GM19438 (cell line): ENCODE measurements around the gene THBD.

Experiments used
- ATAC-seq: cut with Tn5 transposase; IDR thresholded peaks from one replicate; pipeline ENCODE4 v1.9.1; 2021; ENCODE audit warnings: low read depth; ENCODE audit not compliant: unreplicated experiment

The THBD gene, protein sequence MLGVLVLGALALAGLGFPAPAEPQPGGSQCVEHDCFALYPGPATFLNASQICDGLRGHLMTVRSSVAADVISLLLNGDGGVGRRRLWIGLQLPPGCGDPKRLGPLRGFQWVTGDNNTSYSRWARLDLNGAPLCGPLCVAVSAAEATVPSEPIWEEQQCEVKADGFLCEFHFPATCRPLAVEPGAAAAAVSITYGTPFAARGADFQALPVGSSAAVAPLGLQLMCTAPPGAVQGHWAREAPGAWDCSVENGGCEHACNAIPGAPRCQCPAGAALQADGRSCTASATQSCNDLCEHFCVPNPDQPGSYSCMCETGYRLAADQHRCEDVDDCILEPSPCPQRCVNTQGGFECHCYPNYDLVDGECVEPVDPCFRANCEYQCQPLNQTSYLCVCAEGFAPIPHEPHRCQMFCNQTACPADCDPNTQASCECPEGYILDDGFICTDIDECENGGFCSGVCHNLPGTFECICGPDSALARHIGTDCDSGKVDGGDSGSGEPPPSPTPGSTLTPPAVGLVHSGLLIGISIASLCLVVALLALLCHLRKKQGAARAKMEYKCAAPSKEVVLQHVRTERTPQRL

DNA sequence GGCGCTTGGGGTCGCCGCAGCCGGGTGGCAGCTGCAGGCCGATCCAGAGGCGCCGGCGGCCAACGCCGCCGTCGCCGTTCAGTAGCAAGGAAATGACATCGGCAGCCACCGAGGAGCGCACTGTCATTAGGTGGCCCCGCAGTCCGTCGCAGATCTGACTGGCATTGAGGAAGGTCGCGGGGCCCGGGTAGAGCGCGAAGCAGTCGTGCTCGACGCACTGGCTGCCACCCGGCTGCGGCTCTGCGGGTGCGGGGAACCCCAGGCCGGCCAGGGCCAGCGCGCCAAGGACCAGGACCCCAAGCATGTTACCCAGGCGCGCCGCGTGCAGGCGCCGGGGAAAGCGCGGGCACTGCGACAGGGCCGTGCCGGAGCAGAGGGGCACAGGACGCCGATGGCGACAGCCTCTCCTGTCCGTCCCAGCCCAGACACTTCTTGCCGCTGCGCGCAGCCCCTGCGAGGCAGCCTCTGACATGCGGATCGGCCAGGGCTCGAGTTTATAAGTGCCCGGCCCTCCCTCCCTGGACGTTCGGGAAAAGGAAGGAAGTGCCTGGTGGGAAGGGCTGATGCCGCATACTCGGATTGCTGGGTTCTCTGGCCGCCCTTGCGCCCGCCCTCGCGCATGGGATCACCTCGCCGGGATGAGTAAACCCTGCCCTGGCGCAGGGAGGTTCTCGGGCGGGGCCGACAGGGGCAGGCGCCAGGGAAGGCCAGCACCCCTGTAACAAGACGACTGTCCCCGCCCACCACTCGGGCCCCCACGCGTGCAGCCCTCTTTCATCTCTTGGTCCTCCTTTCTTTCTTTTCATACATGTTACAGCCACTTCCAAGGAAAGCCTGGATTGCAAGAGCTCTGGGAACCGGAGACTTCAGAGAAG, at the start of gene THBD:
Gene THBD (minus strand): TSS at position 472 of the 875 bp plus-strand sequence. CDS start 168 bp downstream, at position 304.
- no peak for ATAC-seq

DNA sequence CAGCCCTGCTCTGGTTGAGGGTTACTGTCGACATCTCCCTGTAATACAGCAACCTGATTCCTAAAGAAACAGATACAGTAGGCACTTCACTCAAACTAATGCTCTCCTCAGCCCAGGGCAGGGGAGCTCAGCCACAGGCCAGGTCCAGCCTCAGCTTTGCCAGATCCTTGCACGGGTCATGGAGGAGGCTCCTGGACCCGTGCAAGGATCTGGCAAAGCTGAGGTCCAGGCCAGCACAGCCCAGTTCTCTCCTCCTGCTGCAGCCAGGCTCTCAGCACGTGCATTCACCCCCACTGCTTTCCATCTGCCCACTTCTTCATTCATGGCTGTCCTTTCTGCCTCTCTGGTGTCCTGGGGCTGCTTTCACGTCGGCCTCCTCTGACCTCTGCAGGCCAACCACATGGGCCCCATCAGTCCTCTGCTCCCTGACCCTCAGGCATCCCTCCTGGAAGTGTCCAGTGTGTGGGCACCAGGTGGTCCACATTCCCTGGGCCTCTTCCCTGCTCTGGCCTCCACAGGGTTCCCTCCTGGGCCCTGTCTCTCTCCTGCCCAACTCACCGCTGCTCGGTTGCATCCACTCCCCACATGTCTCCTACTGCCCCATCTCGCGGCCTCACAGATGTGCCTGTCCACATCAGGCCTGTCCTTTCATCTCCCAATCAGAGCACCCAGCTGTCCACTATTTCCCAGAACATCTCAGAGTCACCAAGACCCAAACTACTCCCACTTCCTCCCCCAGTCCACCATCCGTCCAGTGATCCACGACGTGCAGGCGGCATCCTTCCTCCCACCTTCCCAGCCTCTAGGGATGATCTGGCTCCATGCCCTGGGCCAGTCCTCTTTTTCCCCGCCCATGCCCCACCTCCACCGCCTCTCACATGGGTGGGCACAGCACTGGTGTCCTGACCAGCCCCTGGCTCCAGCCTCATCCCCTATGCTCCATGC, 48.4 kb upstream of the THBD start:
- no peak for ATAC-seq

DNA sequence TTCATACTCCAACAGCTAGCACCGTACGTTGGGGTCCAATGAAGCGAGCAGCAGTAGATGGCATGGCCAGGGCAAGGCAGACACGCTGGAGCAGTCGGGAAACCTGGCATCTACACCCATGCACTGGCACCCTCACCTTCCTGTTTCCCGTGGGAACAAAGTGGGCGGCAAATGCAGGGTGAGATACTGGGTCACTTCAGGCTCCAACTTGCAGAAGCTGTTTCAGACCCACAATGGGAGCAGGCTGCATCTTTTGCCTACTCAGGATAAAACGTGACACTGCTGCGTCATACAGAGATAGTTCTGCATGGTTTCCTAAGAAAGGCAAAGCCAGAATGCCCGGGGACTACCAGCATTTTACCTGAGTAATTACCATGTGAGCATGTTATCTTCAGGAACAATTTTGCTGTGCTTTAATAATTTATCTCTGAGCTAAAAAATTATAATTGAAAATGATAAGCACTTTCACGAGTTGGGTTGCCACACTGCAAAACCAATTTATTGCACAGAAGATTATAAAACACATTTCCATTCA, 47.6 kb upstream of the THBD start:
- no peak for ATAC-seq

DNA sequence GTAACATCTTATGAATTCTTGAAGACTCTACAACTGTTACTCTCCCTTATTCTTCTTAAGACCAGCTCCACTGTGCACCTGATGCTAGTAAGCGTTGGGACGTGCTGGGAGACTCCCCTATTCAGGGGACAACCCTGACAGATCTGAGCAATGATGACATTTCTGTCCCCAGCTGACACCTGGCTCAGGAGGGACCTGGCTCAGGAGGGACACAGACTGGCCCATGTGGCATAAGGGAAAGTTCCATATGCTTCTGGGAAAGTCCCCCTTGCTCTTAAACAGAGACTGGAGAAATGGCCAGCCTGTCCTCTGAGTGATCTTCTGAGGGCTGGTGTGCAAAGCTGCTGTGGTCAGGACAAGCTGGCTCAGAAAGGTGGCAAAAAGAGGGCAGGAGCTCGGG, 46.6 kb upstream of the THBD start:
- no peak for ATAC-seq

DNA sequence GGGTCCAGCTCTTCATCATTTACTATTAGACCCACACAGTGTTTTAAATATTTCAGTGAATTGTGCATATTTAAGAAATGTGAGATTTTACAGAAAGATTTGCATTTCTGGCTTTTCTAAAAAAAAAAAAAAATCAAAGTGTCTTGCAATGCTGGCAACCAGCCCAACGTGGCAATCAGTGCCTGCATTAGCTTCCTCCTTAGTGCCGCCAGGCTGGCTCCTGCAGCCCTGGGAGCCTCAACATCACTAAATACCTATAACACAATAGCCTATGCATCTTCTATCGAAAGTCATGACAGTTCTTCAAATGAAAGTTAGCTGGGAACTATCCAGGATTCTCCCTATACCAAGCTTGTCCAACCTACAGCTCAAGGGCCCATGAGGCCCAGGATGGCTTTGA, 46.0 kb upstream of the THBD start:
- no peak for ATAC-seq

DNA sequence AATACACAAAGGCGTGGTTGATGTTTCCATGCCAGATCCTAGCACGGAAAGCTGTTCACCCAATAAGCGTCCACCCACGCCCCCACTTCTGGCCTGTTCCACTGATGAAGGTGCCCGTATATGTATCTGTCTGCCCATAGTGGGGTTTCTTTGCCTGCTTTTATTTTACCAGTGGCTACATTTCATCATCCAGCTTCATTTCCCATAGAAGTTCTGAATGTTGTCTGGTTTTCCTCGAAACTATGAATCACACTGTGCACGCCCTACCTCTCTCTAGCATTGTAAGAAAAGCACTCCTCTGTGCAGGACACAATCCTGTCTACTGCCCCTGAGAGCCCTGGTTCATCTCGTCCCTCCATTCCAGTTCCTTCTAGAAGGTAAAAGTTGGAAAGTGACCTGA, 45.5 kb upstream of the THBD start:
- no peak for ATAC-seq

DNA sequence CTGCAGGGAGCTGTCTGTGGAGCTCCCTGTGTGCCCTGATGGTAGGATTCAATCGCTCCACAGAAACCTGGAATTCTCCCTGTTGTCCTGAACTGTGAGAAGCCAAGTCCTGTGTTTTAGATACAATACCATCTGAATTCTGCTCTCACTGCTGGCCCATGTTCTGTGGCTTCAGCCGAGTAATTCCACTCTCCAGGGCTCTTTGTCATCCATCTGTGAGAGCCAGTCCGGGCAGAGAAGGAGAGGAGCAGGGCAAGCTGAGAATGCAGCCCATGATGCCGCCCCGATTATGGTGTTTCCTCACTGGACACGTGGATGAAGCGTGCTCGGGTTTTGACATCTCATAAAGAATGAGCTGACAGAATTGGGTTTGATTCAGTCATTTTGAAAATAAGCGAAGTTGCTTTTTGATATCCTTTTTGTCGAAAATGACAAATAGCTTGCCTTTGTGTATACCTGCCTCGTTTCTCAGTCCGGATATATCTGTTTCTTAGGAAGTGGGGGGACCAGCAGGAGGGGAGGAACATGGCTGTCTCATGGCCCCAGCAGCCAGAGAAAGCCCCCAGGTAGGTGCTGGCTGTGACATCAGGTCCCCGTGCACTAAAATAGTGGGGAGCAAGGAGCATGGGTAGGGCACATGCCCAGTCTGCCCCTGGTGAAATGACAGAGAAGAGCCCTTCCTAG, 44.9 kb upstream of the THBD start:
- no peak for ATAC-seq

DNA sequence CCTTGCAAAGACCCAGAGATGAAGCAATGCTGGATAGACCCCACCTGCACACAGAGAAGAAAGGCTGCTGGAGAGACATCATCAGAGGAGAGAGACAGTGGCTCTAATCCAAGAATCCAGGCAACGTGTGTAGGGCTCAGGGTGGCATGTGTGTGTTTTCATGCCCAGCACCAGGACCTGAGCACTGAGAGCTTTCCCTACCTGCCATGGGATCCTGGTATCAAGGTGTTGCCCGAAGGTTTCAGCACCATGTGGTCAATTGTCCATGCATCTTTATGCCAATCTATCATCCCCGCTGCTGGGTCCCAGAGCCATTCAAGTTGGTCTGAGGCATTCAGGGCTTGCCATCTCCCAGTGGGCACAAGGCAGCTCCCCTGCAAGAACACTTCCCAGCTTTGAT, 44.1 kb upstream of the THBD start:
- ATAC-seq: no peak

DNA sequence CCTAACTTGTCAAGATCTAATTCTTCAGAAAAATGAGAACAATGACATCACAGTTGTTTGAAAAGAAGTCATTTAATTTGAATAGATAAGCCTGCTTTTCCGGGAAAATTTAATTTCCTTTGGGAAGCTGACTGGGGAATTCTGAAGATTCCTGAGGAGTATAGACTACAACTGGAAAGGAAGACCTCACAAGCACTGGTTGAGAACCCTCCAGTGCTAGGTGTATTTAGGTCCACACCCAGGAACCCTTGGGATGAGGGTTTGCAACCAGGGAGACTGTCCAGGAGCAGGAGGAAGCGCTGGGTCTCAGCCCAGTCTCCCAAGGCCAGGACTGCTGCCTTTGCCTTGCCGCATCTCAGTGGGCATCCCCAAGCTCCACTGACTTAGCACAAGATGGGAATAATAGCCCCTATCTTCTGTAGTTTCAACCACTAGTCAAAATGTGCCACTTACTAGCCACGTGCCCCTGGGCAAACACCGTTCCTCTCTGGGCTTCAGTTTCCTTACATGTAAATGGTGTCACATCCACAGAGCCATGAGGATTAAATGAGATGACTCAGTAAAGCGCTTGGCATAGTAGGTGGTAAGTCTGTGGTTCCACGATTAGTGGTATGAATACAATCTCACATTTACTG, 43.5 kb upstream of the THBD start:
- no peak for ATAC-seq

DNA sequence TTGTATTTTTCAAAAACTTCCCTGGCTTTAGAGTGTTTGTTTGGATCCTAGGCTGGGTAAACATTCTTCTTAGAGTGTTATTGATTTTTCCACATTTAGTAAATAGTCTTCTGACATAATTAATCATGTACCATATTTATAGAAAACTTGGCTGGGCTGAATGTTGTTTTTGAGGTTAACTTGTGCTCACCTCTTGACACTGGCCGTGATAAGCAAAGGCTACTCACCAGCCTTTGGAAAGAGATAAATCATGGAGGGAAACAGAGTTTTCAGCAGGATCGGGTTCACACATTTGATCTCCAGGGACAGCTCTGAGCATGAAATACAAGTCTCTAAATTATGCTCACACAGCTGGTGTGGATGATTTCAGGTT, 42.9 kb upstream of the THBD start:
- ATAC-seq: no peak

DNA sequence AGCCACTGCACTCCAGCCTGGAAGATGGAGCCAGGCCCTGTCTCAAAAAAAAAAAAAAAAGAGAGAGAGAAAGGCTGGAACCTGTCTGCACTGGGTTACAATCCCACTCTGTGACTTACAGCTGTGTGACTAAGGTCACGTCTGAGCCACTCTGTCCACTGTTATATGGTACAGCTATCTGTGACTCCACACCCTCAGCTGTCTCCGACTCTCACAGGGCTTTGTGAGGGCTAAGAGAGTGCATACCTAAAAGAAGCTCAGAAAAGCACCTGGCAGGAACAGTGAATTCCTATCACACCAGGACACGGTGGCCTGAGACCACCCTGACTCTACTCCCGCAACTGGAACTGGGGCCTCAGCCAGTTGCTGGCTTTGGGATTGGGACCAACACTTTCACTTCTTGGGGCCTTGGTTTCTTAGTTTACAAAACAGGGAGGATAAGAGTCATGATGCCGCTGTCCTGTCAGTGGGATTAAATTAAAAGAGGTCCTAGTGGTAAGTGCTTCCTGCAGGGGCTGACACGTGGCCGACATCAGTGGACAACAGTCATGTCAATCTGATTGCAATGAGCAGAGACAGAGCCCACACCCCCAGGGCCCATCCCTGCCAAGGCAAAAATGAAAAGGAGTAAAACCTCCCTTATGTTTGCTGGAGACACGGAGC, 42.4 kb upstream of the THBD start:
- ATAC-seq: no peak

DNA sequence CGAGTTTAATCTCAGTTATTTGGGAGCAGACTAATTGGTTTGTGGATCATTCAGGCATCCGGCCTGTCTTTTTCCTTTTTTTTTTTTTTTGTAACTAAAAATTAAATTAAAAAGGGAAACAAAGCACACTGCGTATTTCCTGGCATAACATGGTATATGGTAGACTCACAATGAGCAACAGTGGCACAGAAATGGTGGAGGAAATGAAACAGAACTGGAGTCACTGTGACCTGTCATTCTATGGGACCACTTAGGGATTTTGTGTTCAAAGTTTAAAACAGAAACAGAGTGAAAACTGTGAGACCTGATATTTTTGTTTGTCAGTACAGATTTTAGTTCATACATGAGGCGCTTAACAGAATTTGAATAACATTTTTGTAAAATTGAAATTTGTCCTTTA, 41.4 kb upstream of the THBD start:
- no peak for ATAC-seq

DNA sequence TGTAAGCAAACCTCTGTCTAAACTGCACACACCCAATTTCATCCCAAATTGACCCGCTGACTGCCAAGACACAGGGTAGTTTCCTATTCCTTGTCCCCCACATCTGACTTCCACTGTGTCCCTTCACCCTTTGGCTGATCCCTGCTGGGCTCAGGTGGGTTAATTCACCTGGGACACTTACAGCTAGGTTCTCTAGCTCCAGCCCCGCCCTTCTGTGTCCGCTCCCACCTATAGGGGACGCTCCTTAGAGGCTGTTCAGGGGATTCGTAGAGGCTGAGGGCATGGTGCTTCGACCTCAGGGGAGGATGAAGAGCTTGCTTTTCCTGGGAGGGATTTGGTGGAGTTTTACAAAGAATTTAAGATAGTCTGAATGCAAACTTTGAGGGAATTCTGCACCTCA, 40.7 kb upstream of the THBD start:
- no peak for ATAC-seq

DNA sequence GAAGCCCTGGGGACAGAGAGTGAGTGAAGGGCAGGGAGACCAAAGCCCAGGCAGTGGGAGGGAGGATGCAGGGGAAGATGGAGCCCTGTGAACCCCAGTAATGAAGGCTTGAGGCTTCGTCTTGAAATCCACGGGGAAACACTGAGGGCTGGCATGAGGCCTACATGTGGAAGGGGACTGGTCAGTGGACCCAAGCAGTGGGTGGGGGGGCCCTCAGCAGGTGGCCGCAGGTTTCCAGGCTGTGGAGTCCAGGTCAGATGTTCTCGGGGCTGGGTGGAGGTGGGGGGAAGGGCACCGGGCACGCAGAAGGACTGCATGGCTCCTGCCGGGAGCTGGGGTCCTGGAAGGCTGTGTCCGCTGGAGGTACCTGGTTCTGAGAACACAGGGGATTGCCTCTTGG, 39.4 kb upstream of the THBD start:
- no peak for ATAC-seq

DNA sequence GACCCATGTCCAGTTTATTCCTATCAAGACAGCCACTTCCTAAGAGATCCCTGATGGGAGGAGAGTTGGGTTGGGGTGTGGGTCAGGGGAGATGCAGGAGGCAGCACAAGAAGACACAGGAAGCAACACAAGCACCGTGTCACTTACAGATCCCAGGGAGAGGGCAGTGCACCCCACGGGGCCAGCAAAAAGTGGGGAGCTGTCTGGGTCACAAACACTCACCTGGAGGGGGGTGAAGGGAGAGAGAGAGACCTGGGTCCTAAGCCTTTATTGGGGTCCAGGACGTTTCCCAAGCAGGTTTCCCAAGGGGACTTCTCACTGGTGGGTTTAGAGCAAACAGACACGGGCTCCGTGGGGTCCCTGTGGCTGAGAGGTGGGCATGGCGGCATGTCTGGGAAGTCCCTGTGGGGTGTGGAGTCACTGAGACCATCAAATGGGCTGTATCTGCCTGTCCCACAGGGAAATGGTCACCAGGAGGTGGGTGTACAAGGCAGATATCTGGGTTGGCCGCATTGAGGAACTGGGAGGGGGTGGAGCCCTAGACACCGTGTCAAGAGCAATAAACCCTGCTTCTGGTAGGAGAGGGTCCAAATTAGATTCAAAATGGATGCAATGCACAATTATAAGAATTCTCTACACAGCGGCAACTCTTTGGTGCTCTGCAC, 38.2 kb upstream of the THBD start:
- no peak for ATAC-seq

DNA sequence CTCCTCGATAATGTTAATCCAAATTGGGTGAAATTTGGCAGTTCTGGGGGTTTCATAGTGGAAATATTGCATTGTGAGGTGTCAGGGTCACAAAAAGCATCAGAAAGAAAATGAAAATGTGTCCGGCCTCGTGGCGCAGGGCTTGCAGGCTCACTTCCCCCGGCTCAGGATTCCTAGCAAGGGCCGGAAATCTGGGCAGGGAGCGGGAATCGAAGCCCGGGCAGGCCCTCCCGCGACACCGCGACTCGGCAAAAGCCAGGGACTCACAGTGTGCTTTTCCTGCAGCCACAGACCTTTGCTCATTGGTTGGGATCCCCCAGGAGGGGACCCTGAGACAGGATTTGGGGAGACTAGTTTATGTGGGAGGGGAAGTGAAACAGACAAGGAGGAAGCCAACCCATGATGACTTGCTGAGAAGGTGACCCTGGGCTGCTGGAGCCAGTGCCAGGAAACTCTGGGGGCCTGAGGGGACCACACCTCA, 37.5 kb upstream of the THBD start:
- ATAC-seq: no peak

DNA sequence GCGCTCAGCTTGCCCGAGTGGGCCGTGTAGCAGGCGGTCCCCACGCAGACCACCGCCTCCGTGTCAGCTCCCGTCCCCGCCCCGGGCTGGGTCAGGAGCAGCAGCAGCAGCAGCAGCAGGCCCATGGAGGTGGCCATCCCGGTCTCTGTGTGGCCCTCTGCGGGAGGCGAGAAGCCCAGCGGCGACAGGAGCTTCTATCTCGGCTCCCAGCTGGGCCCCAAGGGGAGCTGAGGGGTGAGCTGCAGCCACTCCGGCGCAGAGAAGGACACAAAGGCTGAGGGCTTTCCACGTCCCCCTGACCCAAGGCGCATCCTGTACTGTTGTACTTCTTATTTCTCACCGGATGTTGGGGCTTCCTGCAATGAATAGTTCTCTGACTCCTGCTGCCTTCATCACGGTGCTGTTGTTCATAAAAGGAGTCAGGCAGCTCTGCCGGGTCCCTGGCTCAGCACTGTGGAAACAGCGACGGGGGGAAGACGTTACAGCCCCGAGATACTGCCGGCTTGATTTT, 36.6 kb upstream of the THBD start, which contains the start of gene CD93:
Gene CD93 (minus strand): TSS at position 269 of the 511 bp plus-strand sequence. CDS start 132 bp downstream, at position 137.
- ATAC-seq: no peak
